GM18909 (cell line): Measurements from ENCODE around the gene ZNF280B.
"Not testable (repeated sequence)": the region's sequence is repeated elsewhere in the genome, so short reads cannot be mapped to it uniquely, and the experiment has no call there.

Source experiments
- ATAC-seq: cut with Tn5 transposase; IDR thresholded peaks from one replicate; pipeline ENCODE4 v1.9.1; 2021; ENCODE audit warnings: mild to moderate bottlenecking; ENCODE audit not compliant: unreplicated experiment, poor library complexity

Gene ZNF280B

GRCh38 chr22:22535662-22536061 lies 27.1 kb upstream of the ZNF280B start:
- ATAC-seq: no peak

- ATAC-seq: no peak
Observed at GRCh38 chr22:22534604-22535415, 26.3 kb upstream of the ZNF280B start.

GRCh38 chr22:22533863-22534262 lies 25.3 kb upstream of the ZNF280B start:
- no peak for ATAC-seq

- no peak for ATAC-seq
Observed at GRCh38 chr22:22533417-22533816, 24.9 kb upstream of the ZNF280B start.

- not testable (repeated sequence) for ATAC-seq
Observed at GRCh38 chr22:22532547-22533071, 24.1 kb upstream of the ZNF280B start.

GRCh38 chr22:22531770-22532546 lies 23.4 kb upstream of the ZNF280B start:
- ATAC-seq: no peak

- ATAC-seq: no peak
Observed at GRCh38 chr22:22528780-22529179, 20.2 kb upstream of the ZNF280B start.

- ATAC-seq: no peak
Observed at GRCh38 chr22:22527312-22527711, 18.8 kb upstream of the ZNF280B start.

GRCh38 chr22:22526125-22526912 lies 17.8 kb upstream of the ZNF280B start:
- ATAC-seq: no peak

GRCh38 chr22:22523494-22523893 lies 15.0 kb upstream of the ZNF280B start:
- ATAC-seq: no peak

- ATAC-seq: no peak
Observed at GRCh38 chr22:22521631-22522030, 13.1 kb upstream of the ZNF280B start.

- no peak for ATAC-seq
Observed at GRCh38 chr22:22520667-22521602, 12.4 kb upstream of the ZNF280B start.

GRCh38 chr22:22520020-22520656 lies 11.6 kb upstream of the ZNF280B start, which contains the start of gene ZNF280A:
ZNF280A (minus strand) TSS chr22:22520270; CDS start chr22:22515630, 4,640 bp downstream.
- no peak for ATAC-seq

- no peak for ATAC-seq
Observed at GRCh38 chr22:22519591-22519990, 11.0 kb upstream of the ZNF280B start.

- ATAC-seq: no peak
Observed at GRCh38 chr22:22516992-22517391, 8.4 kb upstream of the ZNF280B start.

- no peak for ATAC-seq
Observed at GRCh38 chr22:22515890-22516289, 7.3 kb upstream of the ZNF280B start.

- not testable (repeated sequence) for ATAC-seq
Observed at GRCh38 chr22:22514431-22514830, 5.9 kb upstream of the ZNF280B start.

GRCh38 chr22:22513619-22514018 lies 5.1 kb upstream of the ZNF280B start:
- ATAC-seq: no peak

GRCh38 chr22:22512951-22513350 lies 4.4 kb upstream of the ZNF280B start:
- no peak for ATAC-seq
